Measurements from ENCODE around the gene KAT2B. TPM values are rescaled to one million over a fixed set of nuclear protein-coding genes. Genes with fewer than 3 reads are reported as not detected.
A peak's percentile ranks its signal among the peaks of the same experiment; 100 is the strongest.

The KAT2B gene
- total RNA-seq, 1 donor from 2014 or later, result 8.4 TPM

DNA sequence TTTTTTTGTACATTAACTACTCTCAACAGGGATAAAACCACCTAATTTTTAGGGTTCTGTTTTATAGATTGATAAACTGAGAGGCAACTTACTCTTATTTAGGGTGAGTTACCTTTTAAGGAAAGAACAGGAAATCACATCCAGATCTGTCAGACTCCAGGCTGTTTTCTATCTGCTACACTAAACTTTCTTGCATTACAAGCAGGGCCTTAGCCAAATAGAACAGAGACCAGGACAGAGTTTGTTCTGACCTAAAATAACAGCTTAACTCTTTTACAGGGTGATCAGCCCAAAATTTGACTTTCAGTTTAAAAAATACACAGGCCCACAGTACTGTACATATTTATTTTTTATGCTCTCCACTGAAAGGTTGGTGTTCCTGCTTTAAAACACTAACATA lies 107.1 kb downstream of the KAT2B start:
- Histone ChIP-seq H3K36me3 (ENCODE audit: control insufficient read depth in 3 of 3, insufficient read depth in 3 of 3, low read length in 3 of 3) (peaks cover 5 to 35% (median 32%) of the 10 kb centered on the region in 3 donors), H3K27ac (ENCODE audit: low read depth, low read length) (no peak overlapping the region)

DNA sequence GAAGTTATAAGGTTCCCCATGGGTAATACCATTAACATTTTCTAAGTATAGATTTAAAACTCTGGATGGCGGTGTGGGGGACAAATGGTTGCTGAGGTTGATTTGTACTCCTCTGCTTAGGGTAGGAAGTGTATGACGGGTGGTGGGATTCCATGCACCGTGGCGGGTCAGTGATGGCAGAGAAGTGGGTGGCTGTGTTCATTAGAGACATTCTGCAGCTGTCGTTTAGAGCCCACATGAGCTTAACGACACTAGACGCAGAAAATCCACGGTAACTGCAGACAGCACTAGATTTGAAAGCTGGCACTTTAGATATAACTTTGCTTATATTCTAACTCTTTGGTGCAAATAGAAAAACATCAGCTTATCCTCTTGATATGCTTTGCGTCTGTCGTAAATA lies 108.2 kb downstream of the KAT2B start:
- Histone ChIP-seq H3K27me3 (ENCODE audit: control insufficient read depth in 3 of 3, insufficient read depth in 3 of 3, low read length in 3 of 3) (no peaks in the 10 kb centered on the region), H3K4me3 (ENCODE audit: low read length in 3 of 3) (no peak overlapping the region), H3K27ac (ENCODE audit: low read depth, low read length) (no peak overlapping the region), H3K36me3 (ENCODE audit: control insufficient read depth in 3 of 3, insufficient read depth in 3 of 3, low read length in 3 of 3) (peaks cover 5 to 38% (median 34%) of the 10 kb centered on the region in 3 donors), H3K9me3 (ENCODE audit: control insufficient read depth in 3 of 3, low read length in 3 of 3) (no peaks in the 10 kb centered on the region), H3K4me1 (ENCODE audit: control insufficient read depth in 3 of 3, insufficient read depth in 3 of 3, low read length in 3 of 3) (no peaks in the 10 kb centered on the region), H3K9ac (ENCODE audit: low read depth in 1 of 3, low read length in 3 of 3) (no peak overlapping the region)

More for the DNA sequence above, 107.1 kb downstream of the KAT2B start:
- no peak overlapping the region for H3K4me3 ChIP-seq (ENCODE audit: low read length in 3 of 3)
- no peaks in the 10 kb centered on the region for H3K9me3 ChIP-seq (ENCODE audit: control insufficient read depth in 3 of 3, low read length in 3 of 3)
- peaks cover 0 to 2% (median 2%) of the 10 kb centered on the region in 3 donors for H3K4me1 ChIP-seq (ENCODE audit: control insufficient read depth in 3 of 3, insufficient read depth in 3 of 3, low read length in 3 of 3)
- no peak overlapping the region for H3K9ac ChIP-seq (ENCODE audit: low read depth in 1 of 3, low read length in 3 of 3)
- H3K27me3 ChIP-seq (ENCODE audit: control insufficient read depth in 3 of 3, insufficient read depth in 3 of 3, low read length in 3 of 3), result no peaks in the 10 kb centered on the region

GRCh38 chr3:20154078-20154477 lies 113.8 kb downstream of the KAT2B start:
- peaks cover 2 to 27% (median 20%) of the 10 kb centered on the region in 3 donors for H3K36me3 ChIP-seq (ENCODE audit: control insufficient read depth in 3 of 3, insufficient read depth in 3 of 3, low read length in 3 of 3)

GRCh38 chr3:20154928-20155327 lies 114.7 kb downstream of the KAT2B start:
- Histone ChIP-seq H3K36me3 (ENCODE audit: control insufficient read depth in 3 of 3, insufficient read depth in 3 of 3, low read length in 3 of 3) (peaks cover 0 to 20% (median 15%) of the 10 kb centered on the region in 3 donors), H3K9ac (ENCODE audit: low read depth in 1 of 3, low read length in 3 of 3) (no peak overlapping the region), H3K27me3 (ENCODE audit: control insufficient read depth in 3 of 3, insufficient read depth in 3 of 3, low read length in 3 of 3) (no peaks in the 10 kb centered on the region), H3K4me1 (ENCODE audit: control insufficient read depth in 3 of 3, insufficient read depth in 3 of 3, low read length in 3 of 3) (no peaks in the 10 kb centered on the region), H3K9me3 (ENCODE audit: control insufficient read depth in 3 of 3, low read length in 3 of 3) (no peaks in the 10 kb centered on the region), H3K27ac (ENCODE audit: low read depth, low read length) (no peak overlapping the region), H3K4me3 (ENCODE audit: low read length in 3 of 3) (no peak overlapping the region)

More at GRCh38 chr3:20154078-20154477, 113.8 kb downstream of the KAT2B start:
- no peaks in the 10 kb centered on the region for H3K4me1 ChIP-seq (ENCODE audit: control insufficient read depth in 3 of 3, insufficient read depth in 3 of 3, low read length in 3 of 3)
- no peak overlapping the region for H3K27ac ChIP-seq (ENCODE audit: low read depth, low read length)
- no peaks in the 10 kb centered on the region for H3K27me3 ChIP-seq (ENCODE audit: control insufficient read depth in 3 of 3, insufficient read depth in 3 of 3, low read length in 3 of 3)
- H3K4me3 ChIP-seq (ENCODE audit: low read length in 3 of 3), result no peak overlapping the region
- H3K9ac ChIP-seq (ENCODE audit: low read depth in 1 of 3, low read length in 3 of 3), result no peak overlapping the region
- H3K9me3 ChIP-seq (ENCODE audit: control insufficient read depth in 3 of 3, low read length in 3 of 3), result no peaks in the 10 kb centered on the region

DNA sequence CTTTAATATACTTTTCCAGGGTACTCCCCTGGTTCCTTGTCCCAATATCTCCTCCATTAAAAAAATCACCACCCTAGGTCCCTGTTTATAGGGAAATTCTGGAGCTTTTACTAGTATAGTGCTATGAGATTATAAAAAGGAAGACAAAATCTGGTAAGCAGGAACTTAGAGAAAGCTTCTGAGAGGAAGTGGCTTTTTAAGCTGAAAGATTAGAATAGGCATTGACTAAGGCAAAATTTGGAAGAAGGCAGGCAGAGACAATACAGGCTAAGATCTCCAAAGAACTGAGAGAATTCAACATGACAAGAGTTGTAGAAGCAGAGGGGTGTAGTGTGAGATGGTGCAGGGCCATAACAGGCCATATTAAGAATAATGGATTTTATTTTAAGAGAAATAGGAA lies 120.0 kb downstream of the KAT2B start:
- H3K36me3 ChIP-seq (ENCODE audit: control insufficient read depth in 3 of 3, insufficient read depth in 3 of 3, low read length in 3 of 3), result peaks cover 0 to 3% (median 0%) of the 10 kb centered on the region in 3 donors
- peaks cover 0 to 2% (median 0%) of the 10 kb centered on the region in 3 donors for H3K4me1 ChIP-seq (ENCODE audit: control insufficient read depth in 3 of 3, insufficient read depth in 3 of 3, low read length in 3 of 3)
- no peaks in the 10 kb centered on the region for H3K27me3 ChIP-seq (ENCODE audit: control insufficient read depth in 3 of 3, insufficient read depth in 3 of 3, low read length in 3 of 3)
- no peaks in the 10 kb centered on the region for H3K9me3 ChIP-seq (ENCODE audit: control insufficient read depth in 3 of 3, low read length in 3 of 3)
- H3K9ac ChIP-seq (ENCODE audit: low read depth in 1 of 3, low read length in 3 of 3), result no peak overlapping the region
- no peak overlapping the region for H3K4me3 ChIP-seq (ENCODE audit: low read length in 3 of 3)
- no peak overlapping the region for H3K27ac ChIP-seq (ENCODE audit: low read depth, low read length)

DNA sequence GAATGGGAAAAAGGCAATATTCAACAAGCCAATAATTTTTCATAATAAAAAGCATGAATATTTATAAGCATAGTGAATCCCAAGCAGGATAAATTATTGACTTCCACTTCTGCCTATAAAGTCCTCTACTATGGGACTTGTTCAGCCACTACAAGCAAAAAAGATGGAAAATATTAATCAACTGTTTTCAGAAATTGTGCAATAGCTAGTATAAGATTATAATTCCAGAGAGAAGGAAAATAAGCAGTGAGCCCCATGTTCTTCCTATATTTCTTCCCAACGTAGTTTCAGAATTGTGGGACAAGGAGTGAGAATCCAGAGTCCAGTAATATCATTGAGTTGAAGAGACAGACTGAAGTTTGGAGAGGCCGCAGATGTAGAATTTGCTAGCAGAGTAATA lies 121.5 kb downstream of the KAT2B start:
- no peak overlapping the region for H3K4me3 ChIP-seq (ENCODE audit: low read length in 3 of 3)
- H3K9me3 ChIP-seq (ENCODE audit: control insufficient read depth in 3 of 3, low read length in 3 of 3), result no peaks in the 10 kb centered on the region
- H3K27ac ChIP-seq (ENCODE audit: low read depth, low read length), result no peak overlapping the region
- H3K36me3 ChIP-seq (ENCODE audit: control insufficient read depth in 3 of 3, insufficient read depth in 3 of 3, low read length in 3 of 3), result no peaks in the 10 kb centered on the region
- no peak overlapping the region for H3K9ac ChIP-seq (ENCODE audit: low read depth in 1 of 3, low read length in 3 of 3)
- no peaks in the 10 kb centered on the region for H3K27me3 ChIP-seq (ENCODE audit: control insufficient read depth in 3 of 3, insufficient read depth in 3 of 3, low read length in 3 of 3)
- peaks cover 0 to 2% (median 0%) of the 10 kb centered on the region in 3 donors for H3K4me1 ChIP-seq (ENCODE audit: control insufficient read depth in 3 of 3, insufficient read depth in 3 of 3, low read length in 3 of 3)

GRCh38 chr3:20173844-20174410 lies 133.7 kb downstream of the KAT2B start:
- H3K36me3 ChIP-seq (ENCODE audit: control insufficient read depth in 3 of 3, insufficient read depth in 3 of 3, low read length in 3 of 3), result no peaks in the 10 kb centered on the region
- H3K9me3 ChIP-seq (ENCODE audit: control insufficient read depth in 3 of 3, low read length in 3 of 3), result no peaks in the 10 kb centered on the region
- H3K4me3 ChIP-seq (ENCODE audit: low read length in 3 of 3), result no peak overlapping the region
- H3K9ac ChIP-seq (ENCODE audit: low read depth in 1 of 3, low read length in 3 of 3), result no peak overlapping the region
- H3K27me3 ChIP-seq (ENCODE audit: control insufficient read depth in 3 of 3, insufficient read depth in 3 of 3, low read length in 3 of 3), result no peaks in the 10 kb centered on the region
- H3K4me1 ChIP-seq (ENCODE audit: control insufficient read depth in 3 of 3, insufficient read depth in 3 of 3, low read length in 3 of 3), result no peaks in the 10 kb centered on the region
- H3K27ac ChIP-seq (ENCODE audit: low read depth, low read length), result no peak overlapping the region

- Histone ChIP-seq H3K9me3 (ENCODE audit: control insufficient read depth in 3 of 3, low read length in 3 of 3) (no peaks in the 10 kb centered on the region), H3K4me3 (ENCODE audit: low read length in 3 of 3) (no peak overlapping the region), H3K4me1 (ENCODE audit: control insufficient read depth in 3 of 3, insufficient read depth in 3 of 3, low read length in 3 of 3) (peaks cover 8 to 14% (median 9%) of the 10 kb centered on the region in 3 donors), H3K9ac (ENCODE audit: low read depth in 1 of 3, low read length in 3 of 3) (no peak overlapping the region), H3K27ac (ENCODE audit: low read depth, low read length) (no peak overlapping the region), H3K27me3 (ENCODE audit: control insufficient read depth in 3 of 3, insufficient read depth in 3 of 3, low read length in 3 of 3) (no peaks in the 10 kb centered on the region), H3K36me3 (ENCODE audit: control insufficient read depth in 3 of 3, insufficient read depth in 3 of 3, low read length in 3 of 3) (no peaks in the 10 kb centered on the region)
These were observed 141.0 kb downstream of the KAT2B start for GRCh38 chr3:20181276-20181675.

DNA sequence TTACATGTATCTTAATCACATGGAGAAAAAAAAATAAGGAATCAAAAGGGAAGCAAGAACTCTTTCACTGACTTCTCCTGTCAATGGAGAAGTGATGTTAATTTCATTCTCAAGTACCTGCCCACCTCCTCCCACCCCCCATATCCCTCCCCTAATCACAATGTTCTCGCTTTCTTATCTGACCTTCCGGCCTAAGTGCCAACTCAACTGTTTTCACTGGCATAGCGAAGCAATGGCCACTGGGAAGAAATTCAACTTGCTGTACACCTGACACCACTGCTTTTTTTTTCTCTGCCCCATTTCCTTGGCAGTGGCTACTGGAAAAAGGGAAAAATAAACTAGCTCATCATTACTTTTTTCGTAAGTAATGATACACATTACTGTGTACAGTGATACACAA lies 142.0 kb downstream of the KAT2B start:
- Histone ChIP-seq H3K9ac (ENCODE audit: low read depth in 1 of 3, low read length in 3 of 3) (no peak overlapping the region), H3K4me1 (ENCODE audit: control insufficient read depth in 3 of 3, insufficient read depth in 3 of 3, low read length in 3 of 3) (peaks cover 8 to 14% (median 10%) of the 10 kb centered on the region in 3 donors), H3K36me3 (ENCODE audit: control insufficient read depth in 3 of 3, insufficient read depth in 3 of 3, low read length in 3 of 3) (no peaks in the 10 kb centered on the region), H3K9me3 (ENCODE audit: control insufficient read depth in 3 of 3, low read length in 3 of 3) (no peaks in the 10 kb centered on the region), H3K4me3 (ENCODE audit: low read length in 3 of 3) (peak overlapping the region in 1 of 3 donors; percentile 12), H3K27ac (ENCODE audit: low read depth, low read length) (no peak overlapping the region), H3K27me3 (ENCODE audit: control insufficient read depth in 3 of 3, insufficient read depth in 3 of 3, low read length in 3 of 3) (no peaks in the 10 kb centered on the region)

GRCh38 chr3:20185331-20185678 lies 145.1 kb downstream of the KAT2B start:
- Histone ChIP-seq H3K4me1 (ENCODE audit: control insufficient read depth in 3 of 3, insufficient read depth in 3 of 3, low read length in 3 of 3) (peaks cover 8 to 14% (median 10%) of the 10 kb centered on the region in 3 donors), H3K9ac (ENCODE audit: low read depth in 1 of 3, low read length in 3 of 3) (peak overlapping the region; percentile 53 to 93 (median 83)), H3K9me3 (ENCODE audit: control insufficient read depth in 3 of 3, low read length in 3 of 3) (no peaks in the 10 kb centered on the region), H3K4me3 (ENCODE audit: low read length in 3 of 3) (peak overlapping the region; percentile 78 to 93 (median 88)), H3K27me3 (ENCODE audit: control insufficient read depth in 3 of 3, insufficient read depth in 3 of 3, low read length in 3 of 3) (no peaks in the 10 kb centered on the region), H3K27ac (ENCODE audit: low read depth, low read length) (no peak overlapping the region), H3K36me3 (ENCODE audit: control insufficient read depth in 3 of 3, insufficient read depth in 3 of 3, low read length in 3 of 3) (no peaks in the 10 kb centered on the region)
